Activated naive CD4-positive, alpha-beta T cell treated with anti-CD3 and anti-CD28 coated beads, Interleukin-2, amount 50 U/mL, for 16 hours (primary cell): ENCODE data around the gene THSD4.
"Not testable (repeated sequence)": the region's sequence is repeated elsewhere in the genome, so short reads cannot be mapped to it uniquely, and the experiment has no call there.

Experiments
- DNase-seq: peaks from one replicate; pipeline ENCODE4 v3.0.0-alpha.2; 2020

The THSD4 gene

GRCh38 chr15:71197620-71198019 is 82.3 kb downstream of the THSD4 start:
- DNase-seq: no peak

GRCh38 chr15:71198846-71199245 is 83.6 kb downstream of the THSD4 start:
- no peak for DNase-seq

DNA sequence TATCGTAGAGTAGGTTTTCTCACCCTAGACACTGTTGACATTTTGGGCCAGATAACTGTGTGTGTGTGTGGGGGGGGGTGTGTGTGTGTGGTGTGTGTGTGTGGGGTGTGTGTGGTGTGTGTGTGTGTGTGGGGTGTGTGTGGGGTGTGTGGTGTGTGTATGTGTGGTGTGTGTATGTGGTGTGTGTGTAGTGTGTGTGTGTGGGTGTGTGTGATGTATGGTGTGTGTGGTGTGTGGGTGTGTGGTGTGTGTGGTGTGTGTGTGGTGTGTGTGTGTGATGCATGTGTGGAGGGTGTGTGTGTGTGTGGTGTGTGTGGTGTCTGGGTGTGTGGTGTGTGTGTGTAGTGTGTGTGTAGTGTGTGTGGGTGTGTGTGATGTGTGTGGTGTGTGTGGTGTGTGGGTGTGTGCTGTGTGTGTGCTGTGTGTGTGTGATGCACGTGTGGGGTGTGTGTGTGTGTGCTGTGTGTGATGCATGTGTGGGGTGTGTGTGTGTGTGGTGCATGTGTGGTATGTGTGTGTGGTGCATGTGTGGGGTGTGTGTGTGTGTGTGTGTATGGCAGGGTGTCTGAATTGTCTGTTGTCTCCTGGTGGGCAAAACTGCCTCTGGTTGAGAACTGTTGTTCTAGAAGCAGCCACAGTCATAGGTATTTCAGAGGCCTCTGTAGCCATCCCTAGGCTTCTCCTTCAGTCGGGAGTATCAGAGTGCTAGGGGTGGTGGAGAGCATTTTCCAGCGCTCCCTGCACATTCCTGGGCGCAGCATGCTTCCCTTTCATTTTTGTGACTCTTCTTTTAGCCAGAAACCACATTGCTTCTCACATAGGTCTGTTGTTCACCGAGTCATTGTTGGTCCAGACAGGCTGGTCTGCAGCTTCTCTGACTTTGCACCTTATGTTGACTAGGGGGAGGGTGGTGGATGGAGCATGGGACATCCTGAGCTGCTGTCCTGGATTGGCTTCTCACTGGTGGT is 84.4 kb downstream of the THSD4 start:
- DNase-seq: no peak

DNA sequence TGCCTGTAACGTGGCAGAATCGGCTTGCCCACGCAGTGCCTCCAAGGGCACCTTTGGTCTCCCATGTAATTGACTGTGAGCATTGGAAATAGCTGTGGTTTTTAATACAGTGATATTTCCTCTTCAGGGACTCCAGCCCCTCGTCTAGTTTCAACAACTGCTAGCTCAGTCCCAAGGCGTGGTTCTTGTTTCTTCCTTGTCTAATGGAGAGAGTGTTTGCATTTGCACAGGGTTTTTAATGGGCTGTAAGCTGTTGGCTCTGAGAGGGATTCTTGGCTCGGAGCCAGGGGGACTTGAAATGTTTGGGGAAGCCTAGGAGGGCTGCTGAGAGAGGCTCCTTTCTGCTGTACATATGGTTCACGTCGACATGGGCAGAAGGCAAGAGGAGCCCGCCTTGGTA is 86.2 kb downstream of the THSD4 start:
- no peak for DNase-seq

DNA sequence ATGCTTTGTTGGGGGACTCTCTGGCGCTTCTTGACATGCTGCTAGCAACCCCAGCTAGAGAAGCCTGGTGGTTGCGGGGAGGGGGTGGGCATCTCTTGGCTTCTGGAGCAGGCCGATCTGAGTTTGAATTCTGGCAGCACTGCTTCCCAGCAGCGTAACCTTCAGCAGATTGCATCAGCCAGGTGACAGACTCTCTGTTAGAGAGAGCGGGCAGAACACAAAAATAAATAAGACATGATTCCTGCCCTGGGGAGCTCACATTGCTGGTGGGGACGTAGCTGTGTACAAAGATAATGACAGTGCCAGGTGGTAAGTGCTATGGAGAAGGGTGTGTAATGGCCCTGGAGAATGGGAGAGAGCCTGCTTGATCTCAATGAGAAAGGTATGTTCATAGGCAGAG is 87.4 kb downstream of the THSD4 start:
- DNase-seq: no peak

GRCh38 chr15:71203586-71204474 is 88.6 kb downstream of the THSD4 start:
- DNase-seq: no peak

DNA sequence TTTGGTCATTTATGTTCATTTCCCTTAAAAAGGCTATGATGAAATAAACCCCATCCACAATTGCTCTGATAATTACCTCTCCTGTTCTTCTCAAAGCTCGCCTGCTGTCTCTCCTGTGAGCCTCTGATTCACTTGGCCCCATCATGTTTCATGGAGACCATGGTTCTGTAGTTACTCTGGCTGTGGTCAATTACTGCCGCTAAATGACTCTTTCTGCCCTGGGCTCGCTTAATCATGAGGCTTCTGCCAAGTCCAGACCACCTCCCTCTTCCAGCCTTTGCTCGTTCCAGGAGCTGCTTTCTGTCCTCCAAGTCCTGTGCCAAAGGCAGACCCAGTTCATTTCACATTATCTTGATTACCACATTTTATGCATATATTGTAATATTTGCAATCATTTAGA is 91.9 kb downstream of the THSD4 start:
- DNase-seq: no peak

GRCh38 chr15:71212146-71212545 is 96.9 kb downstream of the THSD4 start:
- no peak for DNase-seq

- DNase-seq: not testable (repeated sequence)
Measured at GRCh38 chr15:71213943-71214342, 98.7 kb downstream of the THSD4 start.

DNA sequence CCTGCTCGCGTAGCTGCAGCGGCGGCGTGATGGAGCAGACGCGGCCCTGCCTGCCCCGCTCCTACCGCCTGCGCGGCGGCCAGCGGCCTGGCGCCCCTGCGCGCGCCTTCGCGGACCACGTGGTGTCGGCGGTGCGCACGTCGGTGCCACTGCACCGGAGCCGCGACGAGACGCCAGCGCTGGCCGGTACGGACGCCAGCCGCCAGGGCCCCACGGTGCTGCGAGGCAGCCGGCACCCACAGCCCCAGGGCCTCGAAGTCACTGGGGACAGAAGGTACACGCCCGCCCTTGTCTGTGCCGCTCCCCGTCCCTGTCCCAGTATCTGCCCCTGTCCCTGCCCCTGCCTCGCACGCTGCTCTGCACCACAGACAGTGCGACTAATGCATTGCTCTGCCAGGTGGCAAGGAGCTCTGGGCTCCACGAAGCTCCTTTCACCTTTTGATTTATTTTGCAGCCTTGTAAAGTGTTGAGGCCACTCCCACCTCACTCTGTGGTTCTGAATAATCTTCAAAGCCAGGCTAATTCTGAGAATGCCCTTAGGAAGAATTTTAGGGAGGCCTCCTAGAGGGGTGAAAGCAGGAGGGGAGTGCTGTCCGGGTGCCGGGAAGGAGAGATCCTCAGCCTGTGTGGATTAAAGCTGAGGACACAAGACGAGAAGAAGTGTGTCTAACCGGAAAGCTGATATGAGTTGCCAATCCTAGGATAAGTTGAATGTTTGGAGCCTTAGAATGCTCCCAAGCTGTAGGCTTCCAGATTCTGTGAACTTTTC is 100.0 kb downstream of the THSD4 start:
- DNase-seq: no peak

- DNase-seq: no peak
Measured at GRCh38 chr15:71218272-71218805, 103.1 kb downstream of the THSD4 start.

DNA sequence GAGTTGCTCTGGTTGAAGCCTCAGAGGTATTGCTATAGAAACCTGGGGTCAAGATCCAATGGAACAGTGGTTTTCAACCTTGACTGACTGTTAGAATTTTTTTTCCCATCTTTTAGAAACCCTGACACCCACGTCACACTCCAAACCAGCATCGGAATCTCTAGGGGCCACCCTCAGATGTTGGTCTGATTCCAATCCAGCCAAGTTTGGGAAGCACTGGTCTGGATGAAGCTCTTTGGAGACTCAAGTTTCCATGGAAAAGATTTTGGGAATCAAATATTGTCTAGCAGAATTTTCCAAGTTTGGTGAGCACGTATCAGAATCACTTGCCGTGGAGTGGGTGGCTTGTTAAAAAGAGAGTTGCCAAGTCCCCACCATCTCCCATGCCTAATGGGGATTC is 103.8 kb downstream of the THSD4 start:
- DNase-seq: no peak

DNA sequence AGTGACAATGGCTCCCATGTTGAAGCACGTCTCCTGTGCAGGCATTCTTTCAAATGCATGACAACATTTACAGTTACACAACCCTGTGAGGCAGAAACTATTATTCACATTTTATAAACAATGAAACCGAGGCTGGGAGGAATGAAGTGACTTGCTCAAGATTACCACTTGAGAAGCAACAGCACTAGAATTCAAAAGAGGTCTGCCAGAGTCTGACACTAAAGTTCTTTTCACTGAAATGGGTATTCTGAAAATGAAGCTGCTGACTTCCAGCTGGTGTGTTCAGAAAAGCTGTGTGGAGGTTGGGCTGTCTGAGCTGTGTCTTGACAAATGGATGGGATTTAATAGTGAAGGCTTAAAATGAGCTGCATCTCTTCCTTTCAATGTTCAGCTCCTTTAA is 104.4 kb downstream of the THSD4 start:
- no peak for DNase-seq

DNA sequence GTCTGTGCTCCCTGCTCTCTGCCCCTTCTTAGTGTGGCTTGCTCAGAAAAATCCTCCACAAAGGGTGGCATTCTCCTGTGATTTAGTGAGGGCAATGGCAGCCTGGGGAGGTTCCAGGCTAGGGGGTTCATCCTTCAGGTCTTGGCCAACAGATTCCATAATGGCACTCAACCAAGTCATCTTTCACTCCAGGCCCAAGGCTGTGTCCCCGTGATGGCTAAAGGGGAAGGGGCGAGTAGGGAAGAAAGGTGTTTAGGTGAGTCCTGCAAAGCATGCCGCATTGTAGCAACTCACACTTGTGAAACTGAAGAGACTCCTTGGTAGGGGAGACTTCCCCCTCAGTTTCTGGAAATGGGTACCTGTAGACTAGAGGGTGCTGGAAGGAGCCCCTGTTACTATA is 105.6 kb downstream of the THSD4 start:
- no peak for DNase-seq

GRCh38 chr15:71221417-71221816 is 106.1 kb downstream of the THSD4 start:
- DNase-seq: no peak

GRCh38 chr15:71223516-71223915 is 108.2 kb downstream of the THSD4 start:
- no peak for DNase-seq

- DNase-seq: no peak
Measured at GRCh38 chr15:71224024-71224423, 108.8 kb downstream of the THSD4 start.

DNA sequence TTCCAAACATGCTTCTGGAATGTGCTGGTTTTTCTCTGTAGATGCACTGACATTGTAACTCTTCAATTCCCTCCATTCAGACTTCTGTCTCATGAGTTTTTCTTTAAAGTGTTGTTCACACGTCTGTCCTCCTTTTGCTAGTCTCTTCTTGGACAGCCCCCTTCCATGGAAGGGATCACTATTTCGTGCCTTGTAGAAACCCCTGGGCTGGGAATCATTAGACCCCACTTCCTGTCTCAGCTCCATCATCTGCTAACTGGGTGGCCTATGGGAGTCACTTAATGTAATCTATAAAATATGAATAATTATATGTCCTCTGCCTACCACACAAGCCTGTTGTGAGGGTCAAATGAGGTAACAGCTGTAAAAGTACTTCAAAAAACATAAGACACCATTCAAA is 110.6 kb downstream of the THSD4 start:
- DNase-seq: no peak

DNA sequence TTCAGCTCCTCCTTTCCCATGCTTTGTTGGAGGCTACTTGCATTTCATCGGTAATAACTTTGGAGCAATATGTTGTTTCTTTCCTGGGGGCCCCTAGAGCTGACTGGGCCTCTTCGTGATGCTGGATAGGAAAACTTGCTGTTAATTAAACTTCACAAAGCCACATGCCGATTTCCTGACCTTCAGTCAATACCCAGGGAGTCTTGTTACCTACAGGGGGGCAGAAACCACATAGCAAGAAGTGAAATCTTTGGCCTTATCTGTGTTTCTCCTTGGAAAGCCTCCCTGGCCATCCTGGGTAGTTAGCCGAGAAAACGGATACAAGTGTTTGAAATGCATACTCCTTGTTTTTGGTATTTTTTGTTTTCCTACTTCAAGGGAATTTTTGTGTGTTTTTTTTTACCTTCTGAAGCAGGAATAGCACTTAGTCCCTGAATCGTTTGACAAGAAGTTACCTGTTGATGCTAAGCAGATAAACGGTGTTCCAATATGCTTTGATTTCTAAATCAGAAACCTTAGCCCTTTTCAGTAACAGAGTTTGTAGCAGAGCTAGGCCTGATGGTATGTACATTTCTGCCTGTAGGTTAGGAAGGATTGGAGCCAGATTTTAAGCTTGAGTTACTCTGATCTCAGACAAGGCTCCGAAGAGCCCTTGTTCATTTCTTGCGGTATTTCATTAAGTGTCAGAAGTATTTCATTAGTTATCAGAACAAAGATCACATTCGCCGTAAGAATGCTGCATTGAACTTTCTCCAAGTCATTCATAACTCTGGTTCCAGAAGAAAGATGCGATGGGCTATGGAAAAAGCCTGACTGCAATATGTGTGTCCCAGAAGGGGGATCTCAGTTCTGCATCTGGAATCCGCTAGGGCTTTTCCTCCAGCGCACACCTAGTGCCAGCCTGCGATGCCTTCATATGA is 111.5 kb downstream of the THSD4 start:
- no peak for DNase-seq

- DNase-seq: no peak
Measured at GRCh38 chr15:71228403-71228802, 113.1 kb downstream of the THSD4 start.

DNA sequence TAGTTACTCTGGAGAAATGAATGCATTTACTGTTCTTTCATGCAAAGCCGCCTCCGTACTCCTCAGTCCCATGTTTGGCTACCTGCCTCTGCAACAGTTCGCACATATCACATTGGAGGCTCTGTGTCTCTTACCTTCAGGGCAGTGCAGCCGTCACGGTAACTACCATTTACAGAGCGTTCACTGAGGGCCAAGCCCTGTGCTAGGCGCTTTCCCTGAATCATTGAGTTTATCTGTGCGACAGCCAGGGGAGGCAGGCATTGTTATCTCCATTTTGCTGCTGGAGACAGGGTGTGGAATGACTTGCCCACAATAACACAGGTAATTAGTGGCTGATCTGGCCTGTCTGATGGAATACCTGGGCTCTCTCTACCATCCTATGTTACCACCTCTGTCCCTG is 115.0 kb downstream of the THSD4 start:
- DNase-seq: no peak

DNA sequence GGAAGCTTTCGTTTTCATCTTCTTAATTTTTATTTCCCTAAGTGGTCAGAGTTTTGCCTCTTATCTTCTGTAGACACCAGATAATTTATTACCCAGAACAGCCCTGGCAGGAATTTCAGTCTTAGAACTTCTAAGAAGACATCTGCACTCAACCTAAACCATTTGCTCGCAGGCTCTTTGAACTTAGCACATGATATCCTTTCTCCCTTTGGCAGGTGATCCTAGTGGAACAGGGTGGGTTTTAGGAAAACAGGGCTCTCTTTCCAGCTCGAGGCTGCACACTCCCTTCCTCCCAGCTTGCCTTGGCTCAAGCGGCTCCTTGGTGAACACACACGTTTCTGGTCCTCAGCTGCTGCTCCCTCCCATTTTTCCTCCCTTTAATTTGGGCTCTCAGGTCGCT is 116.5 kb downstream of the THSD4 start:
- DNase-seq: no peak
